ENCODE measurements around the gene BMAL1.
A peak's percentile ranks its signal among the peaks of the same experiment; 100 is the strongest.

DNA sequence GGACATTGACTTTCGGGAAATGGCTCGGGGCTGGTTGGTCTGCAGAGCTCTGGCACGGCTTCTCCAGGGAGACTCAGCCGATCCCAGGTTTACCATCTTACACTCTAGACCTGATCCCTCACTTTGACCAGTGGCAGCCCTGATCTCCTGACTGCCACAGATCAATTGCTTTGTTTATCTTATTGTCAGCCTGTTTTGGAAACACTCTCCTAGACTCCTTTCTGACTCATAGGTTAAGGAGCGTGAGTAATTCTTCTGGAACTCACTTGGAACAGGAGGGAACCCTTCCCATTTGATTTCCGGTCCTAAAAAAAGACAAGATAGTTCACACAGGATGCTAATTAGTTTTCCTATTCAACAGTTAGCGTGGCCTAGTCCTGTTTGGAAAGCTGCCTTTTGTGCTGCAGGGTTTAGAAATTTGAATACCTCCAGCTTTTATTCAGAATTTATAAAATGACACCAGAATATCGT is 16.0 kb upstream of the BMAL1 start:
- TF ChIP-seq, protein P1, sequence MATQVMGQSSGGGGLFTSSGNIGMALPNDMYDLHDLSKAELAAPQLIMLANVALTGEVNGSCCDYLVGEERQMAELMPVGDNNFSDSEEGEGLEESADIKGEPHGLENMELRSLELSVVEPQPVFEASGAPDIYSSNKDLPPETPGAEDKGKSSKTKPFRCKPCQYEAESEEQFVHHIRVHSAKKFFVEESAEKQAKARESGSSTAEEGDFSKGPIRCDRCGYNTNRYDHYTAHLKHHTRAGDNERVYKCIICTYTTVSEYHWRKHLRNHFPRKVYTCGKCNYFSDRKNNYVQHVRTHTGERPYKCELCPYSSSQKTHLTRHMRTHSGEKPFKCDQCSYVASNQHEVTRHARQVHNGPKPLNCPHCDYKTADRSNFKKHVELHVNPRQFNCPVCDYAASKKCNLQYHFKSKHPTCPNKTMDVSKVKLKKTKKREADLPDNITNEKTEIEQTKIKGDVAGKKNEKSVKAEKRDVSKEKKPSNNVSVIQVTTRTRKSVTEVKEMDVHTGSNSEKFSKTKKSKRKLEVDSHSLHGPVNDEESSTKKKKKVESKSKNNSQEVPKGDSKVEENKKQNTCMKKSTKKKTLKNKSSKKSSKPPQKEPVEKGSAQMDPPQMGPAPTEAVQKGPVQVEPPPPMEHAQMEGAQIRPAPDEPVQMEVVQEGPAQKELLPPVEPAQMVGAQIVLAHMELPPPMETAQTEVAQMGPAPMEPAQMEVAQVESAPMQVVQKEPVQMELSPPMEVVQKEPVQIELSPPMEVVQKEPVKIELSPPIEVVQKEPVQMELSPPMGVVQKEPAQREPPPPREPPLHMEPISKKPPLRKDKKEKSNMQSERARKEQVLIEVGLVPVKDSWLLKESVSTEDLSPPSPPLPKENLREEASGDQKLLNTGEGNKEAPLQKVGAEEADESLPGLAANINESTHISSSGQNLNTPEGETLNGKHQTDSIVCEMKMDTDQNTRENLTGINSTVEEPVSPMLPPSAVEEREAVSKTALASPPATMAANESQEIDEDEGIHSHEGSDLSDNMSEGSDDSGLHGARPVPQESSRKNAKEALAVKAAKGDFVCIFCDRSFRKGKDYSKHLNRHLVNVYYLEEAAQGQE (IDR thresholded peaks at IDR 0.05; ENCODE audit: low read depth) = no peak
- TF ChIP-seq YY1 (IDR thresholded peaks at IDR 0.05; ENCODE audit: low read depth) (no peak), EP300 (IDR thresholded peaks at IDR 0.05; ENCODE audit: borderline replicate concordance) (peak; percentile 17; the same call in 1 of the 2 replicates), FOXM1 (IDR thresholded peaks at IDR 0.05; ENCODE audit: borderline replicate concordance, low read depth) (no peak), NFIC (IDR thresholded peaks at IDR 0.05) (no peak), EGR1 (IDR thresholded peaks at IDR 0.05) (no peak)
